ENCODE results near the gene ELK4. TPM values are rescaled to one million over a fixed set of nuclear protein-coding genes. Genes with fewer than 3 reads are reported as not detected.

ELK4 gene
- total RNA-seq, 1 experiment from 2014 or later: 39.0 TPM

DNA sequence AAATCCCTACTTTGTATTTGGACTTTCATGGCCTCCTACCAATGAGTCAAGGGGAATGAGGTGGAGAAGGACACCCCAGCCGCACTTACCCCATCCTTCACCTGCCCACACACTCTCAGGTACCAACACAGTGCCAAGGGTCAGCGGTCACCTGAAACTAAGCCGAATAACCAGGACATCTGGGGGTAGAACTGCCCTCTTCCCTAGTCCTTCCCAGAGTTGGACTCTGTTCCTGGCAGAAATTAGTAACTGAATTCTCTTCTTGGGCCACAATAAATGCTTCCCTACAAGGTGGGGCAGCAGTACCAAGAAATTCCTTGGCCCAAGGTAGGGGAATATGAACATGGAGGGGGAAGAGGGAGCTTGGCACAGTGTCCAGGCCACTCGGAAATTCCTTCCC lies 41.2 kb upstream of the ELK4 start:
- Mint-ChIP-seq H3K27me3 (ENCODE audit: low read depth) (no peaks in the 10 kb centered on the region), H3K4me1 (peaks cover 80% of the 10 kb centered on the region), H3K36me3 (no peaks in the 10 kb centered on the region), H3K4me3 (no peak overlapping the region), H3K27ac (no peak overlapping the region), H3K9me3 (no peaks in the 10 kb centered on the region)
- ChIA-PET POLR2A (interaction anchor here (2.6 kb wide), 1 partner anchor 42 kb away, joined by 6 read pairs; no protein-coding TSS in a partner anchor), CTCF (interaction anchor here (0.7 to 19.1 kb wide), 10 partner anchors 8 to 248 kb away, joined by 3 to 468 read pairs (median 4); partner anchors contain the start of genes ELK4 and SLC45A3)
- DNase-seq (ENCODE audit: low spot score): no peak
- TF ChIP-seq NR1H2 (CRISPR knock-in tag; IDR thresholded peaks at IDR 0.05) (no peak), ZNF121 (CRISPR knock-in tag; IDR thresholded peaks at IDR 0.05) (no peak), ZNF138 (CRISPR knock-in tag; conservative IDR thresholded peaks at IDR 0.05) (no peak)
- TF ChIP-seq, protein P1, sequence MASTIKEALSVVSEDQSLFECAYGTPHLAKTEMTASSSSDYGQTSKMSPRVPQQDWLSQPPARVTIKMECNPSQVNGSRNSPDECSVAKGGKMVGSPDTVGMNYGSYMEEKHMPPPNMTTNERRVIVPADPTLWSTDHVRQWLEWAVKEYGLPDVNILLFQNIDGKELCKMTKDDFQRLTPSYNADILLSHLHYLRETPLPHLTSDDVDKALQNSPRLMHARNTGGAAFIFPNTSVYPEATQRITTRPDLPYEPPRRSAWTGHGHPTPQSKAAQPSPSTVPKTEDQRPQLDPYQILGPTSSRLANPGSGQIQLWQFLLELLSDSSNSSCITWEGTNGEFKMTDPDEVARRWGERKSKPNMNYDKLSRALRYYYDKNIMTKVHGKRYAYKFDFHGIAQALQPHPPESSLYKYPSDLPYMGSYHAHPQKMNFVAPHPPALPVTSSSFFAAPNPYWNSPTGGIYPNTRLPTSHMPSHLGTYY (CRISPR knock-in tag; IDR thresholded peaks at IDR 0.05): no peak
- TF ChIP-seq, protein P2, sequence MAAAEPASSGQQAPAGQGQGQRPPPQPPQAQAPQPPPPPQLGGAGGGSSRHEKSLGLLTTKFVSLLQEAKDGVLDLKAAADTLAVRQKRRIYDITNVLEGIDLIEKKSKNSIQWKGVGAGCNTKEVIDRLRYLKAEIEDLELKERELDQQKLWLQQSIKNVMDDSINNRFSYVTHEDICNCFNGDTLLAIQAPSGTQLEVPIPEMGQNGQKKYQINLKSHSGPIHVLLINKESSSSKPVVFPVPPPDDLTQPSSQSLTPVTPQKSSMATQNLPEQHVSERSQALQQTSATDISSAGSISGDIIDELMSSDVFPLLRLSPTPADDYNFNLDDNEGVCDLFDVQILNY (CRISPR knock-in tag; IDR thresholded peaks at IDR 0.05): no peak
- no peak for ATAC-seq

DNA sequence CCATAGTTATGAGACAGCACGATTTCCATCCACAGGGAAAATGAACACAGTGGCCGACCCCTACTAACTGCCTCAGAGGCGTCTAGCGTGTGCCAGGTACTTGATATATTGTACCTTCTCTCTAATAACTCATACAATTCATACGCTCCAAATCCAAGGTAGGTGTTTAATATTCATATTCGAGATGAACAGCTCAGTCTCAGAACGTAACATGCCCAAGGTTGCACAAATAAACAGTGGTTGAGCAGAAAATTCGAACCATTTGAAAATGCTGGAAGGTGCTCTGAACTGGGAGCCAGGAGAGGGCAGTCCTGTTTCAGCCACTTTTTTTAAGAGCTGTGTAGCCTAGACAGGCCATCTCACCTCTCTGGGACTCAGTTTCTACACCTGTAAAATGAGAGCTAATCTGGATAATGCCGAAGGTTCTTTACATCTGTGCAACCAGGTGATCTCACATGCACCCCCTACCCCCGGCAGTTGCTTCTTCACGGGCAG lies 40.6 kb upstream of the ELK4 start:
- ATAC-seq (no peak), DNase-seq (ENCODE audit: low spot score) (no peak)
- TF ChIP-seq, protein P3, sequence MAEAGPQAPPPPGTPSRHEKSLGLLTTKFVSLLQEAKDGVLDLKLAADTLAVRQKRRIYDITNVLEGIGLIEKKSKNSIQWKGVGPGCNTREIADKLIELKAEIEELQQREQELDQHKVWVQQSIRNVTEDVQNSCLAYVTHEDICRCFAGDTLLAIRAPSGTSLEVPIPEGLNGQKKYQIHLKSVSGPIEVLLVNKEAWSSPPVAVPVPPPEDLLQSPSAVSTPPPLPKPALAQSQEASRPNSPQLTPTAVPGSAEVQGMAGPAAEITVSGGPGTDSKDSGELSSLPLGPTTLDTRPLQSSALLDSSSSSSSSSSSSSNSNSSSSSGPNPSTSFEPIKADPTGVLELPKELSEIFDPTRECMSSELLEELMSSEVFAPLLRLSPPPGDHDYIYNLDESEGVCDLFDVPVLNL (CRISPR knock-in tag; IDR thresholded peaks at IDR 0.05; ENCODE audit: borderline replicate concordance, low read depth): no peak
- TF ChIP-seq EMX1 (CRISPR knock-in tag; IDR thresholded peaks at IDR 0.05) (no peak), NFYB (CRISPR knock-in tag; conservative IDR thresholded peaks at IDR 0.05; ENCODE audit: low read depth) (no peak), ETV6 (CRISPR knock-in tag; IDR thresholded peaks at IDR 0.05) (no peak), PRRX2 (CRISPR knock-in tag; IDR thresholded peaks at IDR 0.05) (no peak), ZNF416 (CRISPR knock-in tag; IDR thresholded peaks at IDR 0.05) (no peak)
- TF ChIP-seq, protein P4, sequence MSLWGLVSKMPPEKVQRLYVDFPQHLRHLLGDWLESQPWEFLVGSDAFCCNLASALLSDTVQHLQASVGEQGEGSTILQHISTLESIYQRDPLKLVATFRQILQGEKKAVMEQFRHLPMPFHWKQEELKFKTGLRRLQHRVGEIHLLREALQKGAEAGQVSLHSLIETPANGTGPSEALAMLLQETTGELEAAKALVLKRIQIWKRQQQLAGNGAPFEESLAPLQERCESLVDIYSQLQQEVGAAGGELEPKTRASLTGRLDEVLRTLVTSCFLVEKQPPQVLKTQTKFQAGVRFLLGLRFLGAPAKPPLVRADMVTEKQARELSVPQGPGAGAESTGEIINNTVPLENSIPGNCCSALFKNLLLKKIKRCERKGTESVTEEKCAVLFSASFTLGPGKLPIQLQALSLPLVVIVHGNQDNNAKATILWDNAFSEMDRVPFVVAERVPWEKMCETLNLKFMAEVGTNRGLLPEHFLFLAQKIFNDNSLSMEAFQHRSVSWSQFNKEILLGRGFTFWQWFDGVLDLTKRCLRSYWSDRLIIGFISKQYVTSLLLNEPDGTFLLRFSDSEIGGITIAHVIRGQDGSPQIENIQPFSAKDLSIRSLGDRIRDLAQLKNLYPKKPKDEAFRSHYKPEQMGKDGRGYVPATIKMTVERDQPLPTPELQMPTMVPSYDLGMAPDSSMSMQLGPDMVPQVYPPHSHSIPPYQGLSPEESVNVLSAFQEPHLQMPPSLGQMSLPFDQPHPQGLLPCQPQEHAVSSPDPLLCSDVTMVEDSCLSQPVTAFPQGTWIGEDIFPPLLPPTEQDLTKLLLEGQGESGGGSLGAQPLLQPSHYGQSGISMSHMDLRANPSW (CRISPR knock-in tag; conservative IDR thresholded peaks at IDR 0.05; ENCODE audit: low read depth): no peak
- Mint-ChIP-seq H3K36me3 (no peaks in the 10 kb centered on the region), H3K27me3 (ENCODE audit: low read depth) (no peaks in the 10 kb centered on the region), H3K9me3 (no peaks in the 10 kb centered on the region), H3K4me1 (peaks cover 80% of the 10 kb centered on the region), H3K4me3 (peak overlapping the region; percentile 16; the same call in 1 of the 2 replicates), H3K27ac (peak overlapping the region; percentile 93)
- ChIA-PET CTCF (interaction anchor here (0.7 to 19.1 kb wide), 9 partner anchors 8 to 248 kb away, joined by 3 to 468 read pairs (median 4); partner anchors contain the start of genes ELK4 and SLC45A3), POLR2A (interaction anchor here (2.6 kb wide), 1 partner anchor 41 kb away, joined by 6 read pairs; no protein-coding TSS in a partner anchor)

DNA sequence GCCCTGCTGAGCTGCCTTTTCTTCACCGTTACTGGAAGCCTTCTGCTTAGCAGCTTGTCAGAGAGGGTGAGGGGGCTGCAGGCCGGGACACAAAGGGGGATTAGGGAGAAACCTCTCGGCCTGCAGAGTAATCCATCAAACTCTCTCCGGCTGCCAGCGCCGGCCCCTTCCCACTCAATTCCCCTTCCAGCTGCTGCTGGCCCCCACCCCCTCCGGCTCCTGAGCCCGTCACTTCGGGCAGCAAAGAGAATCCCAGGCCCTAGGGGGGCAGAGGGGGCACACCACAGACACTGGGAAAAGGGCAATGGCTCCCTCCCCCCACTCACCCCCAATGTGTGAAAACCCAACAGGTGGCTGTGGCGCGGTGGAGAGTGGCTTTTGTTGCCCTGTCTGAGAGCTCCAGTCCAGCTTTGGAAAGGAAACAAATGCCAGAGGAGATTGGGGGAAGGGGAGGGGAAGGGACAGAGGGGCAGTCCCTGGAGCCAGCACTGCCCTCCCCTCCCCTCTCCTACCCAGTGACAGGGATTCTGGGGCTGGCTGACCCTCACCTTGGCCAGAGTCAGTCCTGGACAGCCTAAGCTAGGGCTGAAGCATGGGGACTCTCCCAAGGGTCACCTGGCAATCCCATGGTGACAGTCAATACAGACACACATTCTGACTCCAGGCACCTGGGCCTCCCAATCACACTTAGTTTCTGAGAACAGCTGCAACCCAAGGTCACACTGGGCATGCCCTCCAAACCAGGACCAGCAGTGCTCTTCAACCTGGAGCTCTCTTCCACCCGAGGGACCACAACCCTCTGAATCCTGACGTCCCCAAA lies 39.0 kb upstream of the ELK4 start:
- DNase-seq (ENCODE audit: low spot score) (no peak), ATAC-seq (peak; percentile 50)
- Mint-ChIP-seq H3K27me3 (ENCODE audit: low read depth) (no peaks in the 10 kb centered on the region), H3K4me3 (peak overlapping the region; percentile 47), H3K9me3 (no peaks in the 10 kb centered on the region), H3K4me1 (peaks cover 68% of the 10 kb centered on the region), H3K27ac (peak overlapping the region; percentile 93), H3K36me3 (no peaks in the 10 kb centered on the region)
- ChIA-PET CTCF (interaction anchor here (0.5 to 19.1 kb wide), 12 partner anchors 9 to 442 kb away, joined by 3 to 468 read pairs (median 3); partner anchors contain the start of gene SLC45A3), POLR2A (interaction anchor here (1.4 to 2.6 kb wide), 3 partner anchors 10 to 40 kb away, joined by 4 to 9 read pairs (median 6); no protein-coding TSS in a partner anchor)
- no peak for TF ChIP-seq ZNF416 (CRISPR knock-in tag; IDR thresholded peaks at IDR 0.05)
- TF ChIP-seq ZNF219 (CRISPR knock-in tag; IDR thresholded peaks at IDR 0.05; ENCODE audit: borderline replicate concordance): no peak
- TF ChIP-seq, protein P5, sequence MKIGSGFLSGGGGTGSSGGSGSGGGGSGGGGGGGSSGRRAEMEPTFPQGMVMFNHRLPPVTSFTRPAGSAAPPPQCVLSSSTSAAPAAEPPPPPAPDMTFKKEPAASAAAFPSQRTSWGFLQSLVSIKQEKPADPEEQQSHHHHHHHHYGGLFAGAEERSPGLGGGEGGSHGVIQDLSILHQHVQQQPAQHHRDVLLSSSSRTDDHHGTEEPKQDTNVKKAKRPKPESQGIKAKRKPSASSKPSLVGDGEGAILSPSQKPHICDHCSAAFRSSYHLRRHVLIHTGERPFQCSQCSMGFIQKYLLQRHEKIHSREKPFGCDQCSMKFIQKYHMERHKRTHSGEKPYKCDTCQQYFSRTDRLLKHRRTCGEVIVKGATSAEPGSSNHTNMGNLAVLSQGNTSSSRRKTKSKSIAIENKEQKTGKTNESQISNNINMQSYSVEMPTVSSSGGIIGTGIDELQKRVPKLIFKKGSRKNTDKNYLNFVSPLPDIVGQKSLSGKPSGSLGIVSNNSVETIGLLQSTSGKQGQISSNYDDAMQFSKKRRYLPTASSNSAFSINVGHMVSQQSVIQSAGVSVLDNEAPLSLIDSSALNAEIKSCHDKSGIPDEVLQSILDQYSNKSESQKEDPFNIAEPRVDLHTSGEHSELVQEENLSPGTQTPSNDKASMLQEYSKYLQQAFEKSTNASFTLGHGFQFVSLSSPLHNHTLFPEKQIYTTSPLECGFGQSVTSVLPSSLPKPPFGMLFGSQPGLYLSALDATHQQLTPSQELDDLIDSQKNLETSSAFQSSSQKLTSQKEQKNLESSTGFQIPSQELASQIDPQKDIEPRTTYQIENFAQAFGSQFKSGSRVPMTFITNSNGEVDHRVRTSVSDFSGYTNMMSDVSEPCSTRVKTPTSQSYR (CRISPR knock-in tag; IDR thresholded peaks at IDR 0.05): peak; percentile 78; the same call in 1 of the 2 replicates
- TF ChIP-seq, protein P6, sequence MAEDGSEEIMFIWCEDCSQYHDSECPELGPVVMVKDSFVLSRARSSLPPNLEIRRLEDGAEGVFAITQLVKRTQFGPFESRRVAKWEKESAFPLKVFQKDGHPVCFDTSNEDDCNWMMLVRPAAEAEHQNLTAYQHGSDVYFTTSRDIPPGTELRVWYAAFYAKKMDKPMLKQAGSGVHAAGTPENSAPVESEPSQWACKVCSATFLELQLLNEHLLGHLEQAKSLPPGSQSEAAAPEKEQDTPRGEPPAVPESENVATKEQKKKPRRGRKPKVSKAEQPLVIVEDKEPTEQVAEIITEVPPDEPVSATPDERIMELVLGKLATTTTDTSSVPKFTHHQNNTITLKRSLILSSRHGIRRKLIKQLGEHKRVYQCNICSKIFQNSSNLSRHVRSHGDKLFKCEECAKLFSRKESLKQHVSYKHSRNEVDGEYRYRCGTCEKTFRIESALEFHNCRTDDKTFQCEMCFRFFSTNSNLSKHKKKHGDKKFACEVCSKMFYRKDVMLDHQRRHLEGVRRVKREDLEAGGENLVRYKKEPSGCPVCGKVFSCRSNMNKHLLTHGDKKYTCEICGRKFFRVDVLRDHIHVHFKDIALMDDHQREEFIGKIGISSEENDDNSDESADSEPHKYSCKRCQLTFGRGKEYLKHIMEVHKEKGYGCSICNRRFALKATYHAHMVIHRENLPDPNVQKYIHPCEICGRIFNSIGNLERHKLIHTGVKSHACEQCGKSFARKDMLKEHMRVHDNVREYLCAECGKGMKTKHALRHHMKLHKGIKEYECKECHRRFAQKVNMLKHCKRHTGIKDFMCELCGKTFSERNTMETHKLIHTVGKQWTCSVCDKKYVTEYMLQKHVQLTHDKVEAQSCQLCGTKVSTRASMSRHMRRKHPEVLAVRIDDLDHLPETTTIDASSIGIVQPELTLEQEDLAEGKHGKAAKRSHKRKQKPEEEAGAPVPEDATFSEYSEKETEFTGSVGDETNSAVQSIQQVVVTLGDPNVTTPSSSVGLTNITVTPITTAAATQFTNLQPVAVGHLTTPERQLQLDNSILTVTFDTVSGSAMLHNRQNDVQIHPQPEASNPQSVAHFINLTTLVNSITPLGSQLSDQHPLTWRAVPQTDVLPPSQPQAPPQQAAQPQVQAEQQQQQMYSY (CRISPR knock-in tag; IDR thresholded peaks at IDR 0.05): peak; percentile 55; the same call in 1 of the 2 replicates

Data from WTC11 (cell line).